Ovary (tissue), 3 donors: Measurements from ENCODE around the gene WWTR1.

Source experiments
- CTCF ChIP-seq, 3 donors: fragments of 450-650 bp in 2 of 3; fragments of 200-600 bp in 1 of 3; IDR thresholded peaks; one replicate each; pipeline versions ENCODE4 v1.5.1 to v1.8.0; 2016 to 2022; ENCODE audit warnings: antibody characterized with exemption in 3 of 3, mild to moderate bottlenecking in 1 of 3
- POLR2A ChIP-seq: fragments of 450-650 bp; IDR thresholded peaks from one replicate; pipeline ENCODE4 v1.6.1; 2017; ENCODE audit warnings: antibody characterized with exemption, mild to moderate bottlenecking, moderate library complexity
- donor health status: DM: no; HTN: no; CAD: no.

GRCh38 chr3:149480326-149481017, 177.4 kb downstream of the WWTR1 start:
- no peak for TF ChIP-seq POLR2A
- peak; percentile 26 to 71 (median 26) for TF ChIP-seq CTCF (IDR thresholded peaks at IDR 0.05)
